K562 (cell line): ENCODE results near the gene RBMX. TPM values are rescaled to one million over a fixed set of nuclear protein-coding genes. Genes with fewer than 3 reads are reported as not detected.

ENCODE experiments used
- ATAC-seq: fragments of 200-7000 bp; cut with Tn5 transposase; 3 replicates; pipeline ENCODE4 v1.9.1; 2020; ENCODE audit warnings: moderate library complexity
- BruUV-seq: library from RNA; stranded (reverse); fragments of 400-500 nt; replicated peaks from 2 replicates; lab custom pipeline; 2021; lab: Mats Ljungman, UMichigan
- CTCF ChIA-PET: fragments of 300-600 bp; formaldehyde crosslinking; extraction: SDS; loops from one replicate; lab custom pipeline; 2021; ENCODE audit warnings: low intra/inter-chr PET ratio; lab: Yijun Ruan, JAX
- POLR2A ChIA-PET: fragments of 300-600, 350-650 bp; sonication (Branson Sonifier 250); formaldehyde crosslinking; extraction: SDS; loops from one replicate; lab custom pipeline; 2021; ENCODE audit warnings: antibody characterized with exemption, inconsistent platforms; lab: Yijun Ruan, JAX
- DNase-seq, 4 experiments: peaks; one replicate each; pipeline versions ENCODE4 v3.0.0 to v3.0.0-alpha.2; 2011 to 2018; ENCODE audit warnings: low spot score in 3 of 4, mixed read lengths in 3 of 4; ENCODE audit errors: extremely low read depth in 1 of 4
- FAIRE-seq: peaks from 2 replicates; lab custom pipeline; 2011; peaks lifted over from hg19 to GRCh38; lab: Jason Lieb, UNC
- H2AFZ ChIP-seq: 2 replicates; pipeline ENCODE4 v1.6.0; 2011; ENCODE audit warnings: low read depth, low read length, control low read depth, inconsistent platforms
- H3K27ac ChIP-seq: fragments of 200-600 bp; 3 replicates; pipeline ENCODE4 v1.8.0; 2011; ENCODE audit warnings: low read depth, mild to moderate bottlenecking, control low read depth, inconsistent platforms, low read length, moderate library complexity, mixed read lengths; ENCODE audit errors: extremely low read depth
- H3K27me3 ChIP-seq, 2 experiments: fragments of 300-600 bp in 1 of 2; 2 replicates in 1 of 2; 3 replicates in 1 of 2; pipeline versions ENCODE4 v1.6.0 to v1.8.0; 2011; ENCODE audit warnings: inconsistent platforms in 2 of 2, low read length in 2 of 2, mild to moderate bottlenecking in 1 of 2, mixed read lengths in 1 of 2, moderate library complexity in 1 of 2; ENCODE audit not compliant: control insufficient read depth in 2 of 2, insufficient read depth in 2 of 2
- H3K36me3 ChIP-seq: fragments of 300-600 bp; 3 replicates; pipeline ENCODE4 v1.8.0; 2011; ENCODE audit warnings: mild to moderate bottlenecking, low read length, inconsistent platforms; ENCODE audit not compliant: control insufficient read depth, insufficient read depth
- H3K4me1 ChIP-seq, 2 experiments: fragments of 200-600 bp in 1 of 2; replicated peaks in 1 of 2; 2 replicates in 1 of 2; 3 replicates in 1 of 2; pipeline versions ENCODE4 v1.5.1 to v1.8.0; 2011; ENCODE audit warnings: inconsistent platforms in 2 of 2, low read length in 2 of 2, mild to moderate bottlenecking in 1 of 2, mixed read lengths in 1 of 2, moderate library complexity in 1 of 2; ENCODE audit not compliant: control insufficient read depth in 2 of 2, insufficient read depth in 2 of 2
- H3K4me2 ChIP-seq: 2 replicates; pipeline ENCODE4 v1.6.1; 2011; ENCODE audit warnings: low read length, control low read depth, inconsistent platforms, mixed read lengths; ENCODE audit not compliant: insufficient read depth
- H3K4me3 ChIP-seq: fragments of 200-600 bp; sonication (generic), shearing (Covaris generic); 2 replicates; pipeline ENCODE4 v1.5.1; 2016; ENCODE audit warnings: control low read depth, inconsistent platforms
- H3K79me2 ChIP-seq: fragments of 200-600 bp; 3 replicates; pipeline ENCODE4 v1.8.0; 2011; ENCODE audit warnings: low read length, inconsistent platforms; ENCODE audit not compliant: control insufficient read depth, insufficient read depth
- H3K9ac ChIP-seq, 2 experiments: 2 replicates each; pipeline versions ENCODE4 v1.6.0 to v1.6.1; 2011; ENCODE audit warnings: low read depth in 2 of 2, low read length in 2 of 2, control low read depth in 1 of 2, inconsistent platforms in 1 of 2, mild to moderate bottlenecking in 1 of 2, mixed read lengths in 1 of 2; ENCODE audit not compliant: insufficient read depth in 1 of 2
- H3K9me1 ChIP-seq: one replicate; pipeline ENCODE4 v1.6.0; 2011; ENCODE audit warnings: inconsistent platforms, mild to moderate bottlenecking, low read length, moderate library complexity; ENCODE audit not compliant: control insufficient read depth, insufficient read depth
- H3K9me3 ChIP-seq: replicated peaks from 2 replicates; pipeline ENCODE4 v1.5.1; 2011; ENCODE audit warnings: low read depth, low read length, inconsistent platforms; ENCODE audit not compliant: control insufficient read depth, insufficient read depth
- H4K20me1 ChIP-seq: replicated peaks from 2 replicates; pipeline ENCODE4 v1.6.1; 2011; ENCODE audit warnings: low read length, inconsistent platforms, mixed read lengths; ENCODE audit not compliant: control insufficient read depth, insufficient read depth
- BHLHE40 ChIP-seq: IDR thresholded peaks from 2 replicates; pipeline ENCODE4 v1.6.1; 2011; ENCODE audit warnings: low read length, improper control_type of control experiment
- CBX2 ChIP-seq: fragments of 200-600 bp; sonication (generic); IDR thresholded peaks from one replicate; pipeline ENCODE4 v1.6.1; 2012; ENCODE audit warnings: mild to moderate bottlenecking, low read length, inconsistent platforms; ENCODE audit not compliant: insufficient read depth, poor library complexity, severe bottlenecking
- CXXC5 ChIP-seq: fragments of 250-450 bp; sonication (Bioruptor Pico); IDR thresholded peaks from 2 replicates; pipeline ENCODE4 v1.8.0; 2022; ENCODE audit warnings: inconsistent platforms, mild to moderate bottlenecking, moderate library complexity
- DPF2 ChIP-seq: fragments of 450-650 bp; IDR thresholded peaks from 2 replicates; pipeline ENCODE4 v1.6.1; 2016
- EP300 ChIP-seq: IDR thresholded peaks from 2 replicates; pipeline ENCODE4 v1.6.1; 2012; ENCODE audit warnings: low read length, improper control_type of control experiment
- HMBOX1 ChIP-seq: sonication (generic); IDR thresholded peaks from 2 replicates; pipeline ENCODE4 v1.6.1; 2016
- LCOR ChIP-seq: sonication (generic); formaldehyde crosslinking; IDR thresholded peaks from 2 replicates; pipeline ENCODE4 v1.8.0; 2022; ENCODE audit warnings: mild to moderate bottlenecking, missing genetic modification reagents
- LEF1 ChIP-seq: fragments of 450-650 bp; IDR thresholded peaks from 2 replicates; pipeline ENCODE4 v1.6.1; 2016; ENCODE audit warnings: mild to moderate bottlenecking
- PKNOX1 ChIP-seq: fragments of 450-650 bp; IDR thresholded peaks from 2 replicates; pipeline ENCODE4 v1.6.1; 2016
- PTBP1 ChIP-seq: fragments of 200-400 bp; formaldehyde crosslinking; IDR thresholded peaks from 2 replicates; pipeline ENCODE4 v1.6.1; 2017; ENCODE audit warnings: low read depth, low read length
- TAL1 ChIP-seq: fragments of 450-650 bp; IDR thresholded peaks from 2 replicates; pipeline ENCODE4 v1.6.1; 2016; ENCODE audit warnings: mild to moderate bottlenecking
- WGBS: fragments of 100-300 bp; shearing (Covaris generic); methylation state at CpG from one replicate; pipeline ENCODE4 v1.1.6; 2016; ENCODE audit warnings: low coverage, mixed read lengths; ENCODE audit not compliant: insufficient coverage; ENCODE audit errors: missing lambda C conversion rate; 5-methylcytosine and 5-hydroxymethylcytosine counted together
- in situ Hi-C: fragments of 300-500 bp; cut with MboI; formaldehyde crosslinking; loops from 4 replicates; pipeline ENCODE4 v1.15.0; 2018; ENCODE audit warnings: inconsistent platforms, mixed read lengths
- intact Hi-C: fragments of 100-400 bp; cut with micrococcal nuclease; formaldehyde crosslinking; loops from 2 replicates; pipeline ENCODE4 v1.14.2; 2022
- polyA plus RNA-seq, 8 experiments: library from polyadenylated mRNA; depleted of rRNA in 4 of 8; stranded (reverse) in 5 of 8; unstranded in 3 of 8; fragments of >200 nt; fragmentation: Nextera tagmentation in 2 of 8; fragmentation: Illumina TruSeq in 1 of 8; extraction: Ambion mirVana in 2 of 8; extraction: Trizol in 1 of 8; gene quantifications; 2 replicates each; pipeline versions ENCODE4 v1.2.1 to v1.2.3, GENCODE V29; 2011 to 2014; ENCODE audit warnings: inconsistent platforms in 1 of 8, missing spikeins in 1 of 8
- total RNA-seq, 7 experiments: library from RNA; depleted of rRNA in 6 of 7; stranded (reverse); fragments of >200 nt in 6 of 7; fragmentation: Illumina TruSeq in 2 of 7; extraction: Trizol in 2 of 7; gene quantifications; 2 replicates each; pipeline versions ENCODE4 v1.2.1 to v1.2.3, GENCODE V29; 2011 to 2021; ENCODE audit warnings: low replicate concordance in 1 of 7
- TF ChIP-seq, protein P1 (sequence below): fragments of 450-650 bp; IDR thresholded peaks from 2 replicates; pipeline ENCODE4 v1.6.1; 2017; ENCODE audit warnings: antibody characterized with exemption, mild to moderate bottlenecking
- TF ChIP-seq, protein P2 (sequence below): sonication (generic); formaldehyde crosslinking; IDR thresholded peaks from 2 replicates; pipeline ENCODE4 v1.9.0; 2022; ENCODE audit warnings: mild to moderate bottlenecking, missing genetic modification reagents
- TF ChIP-seq, protein P3 (sequence below): fragments of 200-800 bp; sonication (Bioruptor generic); IDR thresholded peaks from 2 replicates; pipeline ENCODE4 v1.6.1; 2017; ENCODE audit warnings: missing genetic modification characterization, missing compliant biosample characterization

Gene RBMX
- total and polyA plus RNA-seq, 9 of the 15 experiments (the other 6 are each of a cell fraction or from before 2014, with no cell fraction given) = 405 to 671 (median 540) TPM

- Histone ChIP-seq H3K4me2 (peak overlapping the region; percentile 41), H3K4me1 (peaks cover 14 to 49% of the 10 kb centered on the region in 2 experiments), H3K4me3 (no peak overlapping the region), H2AFZ (peak overlapping the region; percentile 74), H3K36me3 (no peaks in the 10 kb centered on the region), H3K79me2 (no peaks in the 10 kb centered on the region), H3K27ac (peak overlapping the region; percentile 77), H3K9me1 (no peaks in the 10 kb centered on the region), H3K9me3 (no peaks in the 10 kb centered on the region), H3K9ac (peak overlapping the region in 1 of 2 experiments; percentile 63; a peak in 2 of 4 replicates), H4K20me1 (no peaks in the 10 kb centered on the region), H3K27me3 (no peaks in the 10 kb centered on the region)
- DNase-seq (peak; percentile 23 to 81 (median 42)), ATAC-seq (peak; percentile 81), FAIRE-seq (peak; percentile 58)
- WGBS = 22% methylated on average over 5 of the region's 7 CpGs
- ChIA-PET POLR2A (interaction anchor here (1.3 to 2.0 kb wide), 3 partner anchors 16 to 25 kb away, joined by 4 to 15 read pairs (median 8); partner anchors contain the start of gene RBMX), CTCF (no interaction called here)
- intact Hi-C loops (no loop called here), in situ Hi-C loops (no loop called here)
- BruUV-seq = no TSS peak
- TF ChIP-seq CBX2 (no peak), PKNOX1 (peak; percentile 41; the same call in 1 of the 2 replicates), DPF2 (peak; percentile 80), EP300 (peak; percentile 54; the same call in 1 of the 2 replicates), TAL1 (peak; percentile 11; the same call in 1 of the 2 replicates), HMBOX1 (peak; percentile 75), LEF1 (peak; percentile 36; the same call in 1 of the 2 replicates), LCOR (CRISPR knock-in tag) (no peak), CXXC5 (CRISPR knock-in tag) (0 out of 2 replicates have a peak, but pooled peaks have one; percentile 17), PTBP1 (no peak), BHLHE40 (peak; percentile 68)
- TF ChIP-seq, protein P1, sequence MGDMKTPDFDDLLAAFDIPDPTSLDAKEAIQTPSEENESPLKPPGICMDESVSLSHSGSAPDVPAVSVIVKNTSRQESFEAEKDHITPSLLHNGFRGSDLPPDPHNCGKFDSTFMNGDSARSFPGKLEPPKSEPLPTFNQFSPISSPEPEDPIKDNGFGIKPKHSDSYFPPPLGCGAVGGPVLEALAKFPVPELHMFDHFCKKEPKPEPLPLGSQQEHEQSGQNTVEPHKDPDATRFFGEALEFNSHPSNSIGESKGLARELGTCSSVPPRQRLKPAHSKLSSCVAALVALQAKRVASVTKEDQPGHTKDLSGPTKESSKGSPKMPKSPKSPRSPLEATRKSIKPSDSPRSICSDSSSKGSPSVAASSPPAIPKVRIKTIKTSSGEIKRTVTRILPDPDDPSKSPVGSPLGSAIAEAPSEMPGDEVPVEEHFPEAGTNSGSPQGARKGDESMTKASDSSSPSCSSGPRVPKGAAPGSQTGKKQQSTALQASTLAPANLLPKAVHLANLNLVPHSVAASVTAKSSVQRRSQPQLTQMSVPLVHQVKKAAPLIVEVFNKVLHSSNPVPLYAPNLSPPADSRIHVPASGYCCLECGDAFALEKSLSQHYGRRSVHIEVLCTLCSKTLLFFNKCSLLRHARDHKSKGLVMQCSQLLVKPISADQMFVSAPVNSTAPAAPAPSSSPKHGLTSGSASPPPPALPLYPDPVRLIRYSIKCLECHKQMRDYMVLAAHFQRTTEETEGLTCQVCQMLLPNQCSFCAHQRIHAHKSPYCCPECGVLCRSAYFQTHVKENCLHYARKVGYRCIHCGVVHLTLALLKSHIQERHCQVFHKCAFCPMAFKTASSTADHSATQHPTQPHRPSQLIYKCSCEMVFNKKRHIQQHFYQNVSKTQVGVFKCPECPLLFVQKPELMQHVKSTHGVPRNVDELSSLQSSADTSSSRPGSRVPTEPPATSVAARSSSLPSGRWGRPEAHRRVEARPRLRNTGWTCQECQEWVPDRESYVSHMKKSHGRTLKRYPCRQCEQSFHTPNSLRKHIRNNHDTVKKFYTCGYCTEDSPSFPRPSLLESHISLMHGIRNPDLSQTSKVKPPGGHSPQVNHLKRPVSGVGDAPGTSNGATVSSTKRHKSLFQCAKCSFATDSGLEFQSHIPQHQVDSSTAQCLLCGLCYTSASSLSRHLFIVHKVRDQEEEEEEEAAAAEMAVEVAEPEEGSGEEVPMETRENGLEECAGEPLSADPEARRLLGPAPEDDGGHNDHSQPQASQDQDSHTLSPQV = peak; percentile 67
- TF ChIP-seq, protein P2, sequence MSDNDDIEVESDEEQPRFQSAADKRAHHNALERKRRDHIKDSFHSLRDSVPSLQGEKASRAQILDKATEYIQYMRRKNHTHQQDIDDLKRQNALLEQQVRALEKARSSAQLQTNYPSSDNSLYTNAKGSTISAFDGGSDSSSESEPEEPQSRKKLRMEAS (CRISPR knock-in tag) = peak; percentile 82
- TF ChIP-seq, protein P3, sequence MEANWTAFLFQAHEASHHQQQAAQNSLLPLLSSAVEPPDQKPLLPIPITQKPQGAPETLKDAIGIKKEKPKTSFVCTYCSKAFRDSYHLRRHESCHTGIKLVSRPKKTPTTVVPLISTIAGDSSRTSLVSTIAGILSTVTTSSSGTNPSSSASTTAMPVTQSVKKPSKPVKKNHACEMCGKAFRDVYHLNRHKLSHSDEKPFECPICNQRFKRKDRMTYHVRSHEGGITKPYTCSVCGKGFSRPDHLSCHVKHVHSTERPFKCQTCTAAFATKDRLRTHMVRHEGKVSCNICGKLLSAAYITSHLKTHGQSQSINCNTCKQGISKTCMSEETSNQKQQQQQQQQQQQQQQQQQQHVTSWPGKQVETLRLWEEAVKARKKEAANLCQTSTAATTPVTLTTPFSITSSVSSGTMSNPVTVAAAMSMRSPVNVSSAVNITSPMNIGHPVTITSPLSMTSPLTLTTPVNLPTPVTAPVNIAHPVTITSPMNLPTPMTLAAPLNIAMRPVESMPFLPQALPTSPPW (CRISPR knock-in tag) = peak; percentile 33; the same call in 1 of the 2 replicates
These were observed 15.8 kb upstream of the RBMX start for GRCh38 chrX:136896121-136896914.
